ENCODE data around the gene BCL6B.
"Not testable (repeated sequence)": the region's sequence is repeated elsewhere in the genome, so short reads cannot be mapped to it uniquely, and the experiment has no call there.

Gene BCL6B

DNA sequence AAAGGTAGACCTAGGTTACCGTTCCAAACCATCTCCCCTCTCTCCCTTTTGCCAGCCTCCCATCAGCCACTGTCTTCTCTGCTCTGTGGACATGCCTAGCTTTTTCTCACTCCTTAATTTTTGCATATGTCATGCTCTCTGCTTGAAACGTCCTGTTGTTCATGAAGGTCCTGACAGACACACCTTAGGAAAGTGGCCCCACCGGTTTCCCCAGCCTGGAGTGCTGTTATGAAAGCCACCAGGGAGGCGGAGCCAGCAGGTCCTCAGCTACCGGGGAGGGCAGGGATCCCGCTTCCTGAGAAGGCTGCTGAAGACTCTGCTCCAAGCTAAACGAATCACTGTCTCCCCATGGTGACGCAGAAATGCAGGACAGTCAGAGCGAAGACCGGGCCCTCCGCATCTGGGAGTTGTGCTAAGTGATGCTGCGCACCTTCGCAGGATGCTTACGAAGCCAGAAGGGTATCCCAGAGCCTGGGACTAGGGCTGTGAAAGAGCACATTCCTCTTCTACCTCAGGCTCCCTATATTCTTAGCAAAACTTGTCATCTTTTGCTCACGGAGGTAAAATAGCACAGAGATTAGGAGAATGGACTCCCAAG is 23.4 kb downstream of the BCL6B start:
- TF ChIP-seq, protein P1, sequence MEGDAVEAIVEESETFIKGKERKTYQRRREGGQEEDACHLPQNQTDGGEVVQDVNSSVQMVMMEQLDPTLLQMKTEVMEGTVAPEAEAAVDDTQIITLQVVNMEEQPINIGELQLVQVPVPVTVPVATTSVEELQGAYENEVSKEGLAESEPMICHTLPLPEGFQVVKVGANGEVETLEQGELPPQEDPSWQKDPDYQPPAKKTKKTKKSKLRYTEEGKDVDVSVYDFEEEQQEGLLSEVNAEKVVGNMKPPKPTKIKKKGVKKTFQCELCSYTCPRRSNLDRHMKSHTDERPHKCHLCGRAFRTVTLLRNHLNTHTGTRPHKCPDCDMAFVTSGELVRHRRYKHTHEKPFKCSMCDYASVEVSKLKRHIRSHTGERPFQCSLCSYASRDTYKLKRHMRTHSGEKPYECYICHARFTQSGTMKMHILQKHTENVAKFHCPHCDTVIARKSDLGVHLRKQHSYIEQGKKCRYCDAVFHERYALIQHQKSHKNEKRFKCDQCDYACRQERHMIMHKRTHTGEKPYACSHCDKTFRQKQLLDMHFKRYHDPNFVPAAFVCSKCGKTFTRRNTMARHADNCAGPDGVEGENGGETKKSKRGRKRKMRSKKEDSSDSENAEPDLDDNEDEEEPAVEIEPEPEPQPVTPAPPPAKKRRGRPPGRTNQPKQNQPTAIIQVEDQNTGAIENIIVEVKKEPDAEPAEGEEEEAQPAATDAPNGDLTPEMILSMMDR (conservative IDR thresholded peaks at IDR 0.05) = peak; percentile 55
- TF ChIP-seq ZFX (IDR thresholded peaks at IDR 0.05) = no peak
- peak overlapping the region; percentile 70 for H3K27ac ChIP-seq

DNA sequence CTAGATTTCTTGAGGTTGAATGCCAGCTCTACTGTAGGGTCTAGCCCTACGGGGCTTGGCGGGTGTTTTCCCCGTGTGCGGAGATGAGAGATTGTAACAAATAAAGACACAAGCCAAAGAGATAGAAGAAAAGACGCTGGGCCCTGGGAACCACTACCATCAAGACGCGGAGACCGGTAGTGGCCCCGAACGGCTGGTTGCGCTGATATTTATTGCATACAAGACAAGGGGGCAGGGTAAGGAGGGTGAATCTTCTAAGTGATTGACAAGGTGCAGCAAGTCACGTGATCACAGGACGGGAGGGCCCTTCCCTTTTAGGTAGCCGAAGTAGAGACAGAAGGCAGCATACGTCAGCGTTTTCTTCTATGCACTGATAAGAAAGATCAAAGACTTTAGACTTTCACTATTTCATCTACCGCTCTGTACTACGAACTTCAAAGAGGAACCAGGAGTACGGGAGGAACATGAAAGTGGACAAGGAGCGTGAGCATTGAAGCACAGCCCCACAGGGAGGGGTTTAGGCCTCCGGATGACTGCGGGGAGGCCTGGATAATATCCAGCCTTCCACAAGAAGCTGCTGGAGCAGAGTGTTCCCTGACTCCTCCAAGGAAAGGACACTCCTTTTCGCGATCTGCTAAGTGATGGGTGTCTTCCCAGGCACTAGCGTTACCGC is 24.0 kb downstream of the BCL6B start:
- peak overlapping the region; percentile 70 for H3K27ac ChIP-seq

DNA sequence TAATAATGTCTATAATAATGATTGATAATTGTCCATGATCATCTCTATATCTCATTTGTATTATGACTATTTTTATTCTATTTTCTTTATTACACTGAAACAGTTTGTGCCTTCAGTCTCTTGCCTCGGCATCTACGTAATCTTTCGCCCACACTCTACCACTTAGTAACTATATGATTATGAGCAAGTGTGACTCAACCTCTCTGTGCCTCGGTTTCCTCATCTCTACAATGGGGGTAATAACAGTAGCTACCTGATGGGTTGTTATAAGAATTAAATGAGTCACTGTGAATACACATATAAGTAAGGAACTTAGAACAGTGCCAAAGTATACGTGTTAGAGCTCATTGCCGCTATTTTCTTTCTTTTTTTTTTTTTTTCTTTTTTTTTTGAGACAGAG is 24.7 kb downstream of the BCL6B start:
- no peak for TF ChIP-seq ZFX (IDR thresholded peaks at IDR 0.05)
- TF ChIP-seq, protein P1 (conservative IDR thresholded peaks at IDR 0.05) = no peak
- H3K27ac ChIP-seq = no peak overlapping the region; the same call in 1 of the 2 replicates

DNA sequence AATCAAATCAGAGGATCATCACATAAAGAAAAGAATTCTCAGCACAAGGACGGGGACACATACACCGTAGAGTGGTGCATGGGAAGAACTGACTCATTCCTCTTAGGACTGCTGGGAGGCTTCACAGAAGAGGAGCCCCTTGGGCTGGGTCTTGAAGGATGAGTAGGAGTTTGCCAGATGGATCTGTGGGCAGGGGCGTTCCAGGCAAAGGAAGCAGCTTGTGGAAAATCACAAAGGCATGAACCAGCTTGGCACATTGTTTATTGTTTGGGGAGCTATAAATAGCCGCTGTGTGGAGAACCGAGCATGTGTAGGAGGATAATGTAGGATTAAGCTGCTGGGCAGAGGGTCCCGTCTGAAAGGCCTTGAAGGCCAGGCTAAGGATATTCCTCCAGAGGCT is 26.1 kb downstream of the BCL6B start:
- no peak overlapping the region for H3K27ac ChIP-seq
- no peak for TF ChIP-seq ZFX (IDR thresholded peaks at IDR 0.05)
- TF ChIP-seq, protein P1 (conservative IDR thresholded peaks at IDR 0.05) = no peak

DNA sequence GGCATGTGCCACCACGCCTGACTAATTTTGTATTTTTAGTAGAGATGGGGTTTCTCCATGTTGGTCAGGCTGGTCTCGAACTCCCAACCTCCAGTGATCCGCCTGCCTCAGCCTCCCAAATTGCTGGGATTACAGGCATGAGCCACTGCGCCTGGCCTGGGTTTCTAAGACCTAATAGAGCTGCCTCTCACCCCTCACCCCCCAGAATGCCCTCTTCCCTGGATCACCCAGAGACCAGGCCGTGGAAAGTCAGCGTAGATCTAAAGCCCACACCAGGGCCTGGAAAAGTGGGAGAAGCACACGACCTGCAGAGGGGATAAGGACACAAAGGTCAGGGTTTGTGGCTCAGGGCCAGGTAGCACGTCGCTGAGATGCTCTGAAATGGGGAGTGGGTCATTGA is 27.7 kb downstream of the BCL6B start:
- H3K27ac ChIP-seq = not testable (repeated sequence)

DNA sequence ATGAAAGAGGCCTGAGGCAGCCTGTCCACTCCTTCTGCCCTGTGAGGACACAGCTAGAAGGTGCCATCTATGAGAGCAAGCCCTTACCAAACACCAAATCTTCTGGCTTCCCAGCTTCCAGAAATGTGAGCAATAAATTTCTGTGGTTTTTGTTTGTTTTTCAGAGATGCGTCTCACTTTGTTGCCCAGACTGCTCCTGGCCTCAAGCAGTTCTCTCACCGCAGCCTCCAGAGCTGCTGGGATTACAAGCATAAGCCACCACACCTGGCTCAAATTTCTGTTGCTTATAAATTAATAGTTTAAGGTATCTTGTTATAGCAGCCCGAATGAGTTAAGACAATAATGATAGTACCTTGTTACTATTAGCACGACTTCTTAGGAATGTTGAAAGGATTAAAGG is 33.5 kb downstream of the BCL6B start:
- TF ChIP-seq ZFX (IDR thresholded peaks at IDR 0.05) = no peak
- TF ChIP-seq, protein P1 (conservative IDR thresholded peaks at IDR 0.05) = no peak
- H3K27ac ChIP-seq = no peak overlapping the region

DNA sequence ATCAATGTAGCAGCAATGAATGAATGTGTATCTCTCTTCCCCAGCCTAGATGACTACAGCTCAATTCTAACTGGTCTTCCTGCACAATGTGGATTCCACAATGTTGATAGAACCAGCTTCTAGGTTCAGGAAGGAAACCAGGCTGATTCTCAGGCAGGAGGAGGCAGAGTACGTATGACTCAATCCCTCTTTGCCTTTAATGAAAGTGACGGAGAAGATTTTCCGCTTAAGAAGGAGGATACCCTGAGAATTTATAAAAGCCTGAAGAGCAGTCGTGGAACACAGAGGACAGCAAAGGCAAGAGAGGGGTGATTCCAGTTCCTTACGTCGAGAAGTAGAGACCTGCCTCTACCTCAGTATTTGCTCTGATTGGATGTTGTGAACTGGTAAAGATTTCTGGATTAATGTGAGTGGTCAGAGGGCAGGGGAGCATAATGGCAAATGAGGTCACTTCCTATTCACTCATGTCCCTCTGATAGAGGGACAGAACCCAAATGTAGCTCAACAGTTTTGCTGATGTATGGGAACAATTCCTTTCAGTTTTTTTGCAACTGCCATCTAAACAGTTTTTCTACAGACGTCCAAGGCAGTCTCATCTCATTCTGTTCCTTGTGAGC is 36.1 kb downstream of the BCL6B start:
- H3K27ac ChIP-seq = no peak overlapping the region
- TF ChIP-seq, protein P1 (conservative IDR thresholded peaks at IDR 0.05) = no peak
- no peak for TF ChIP-seq ZFX (IDR thresholded peaks at IDR 0.05)

DNA sequence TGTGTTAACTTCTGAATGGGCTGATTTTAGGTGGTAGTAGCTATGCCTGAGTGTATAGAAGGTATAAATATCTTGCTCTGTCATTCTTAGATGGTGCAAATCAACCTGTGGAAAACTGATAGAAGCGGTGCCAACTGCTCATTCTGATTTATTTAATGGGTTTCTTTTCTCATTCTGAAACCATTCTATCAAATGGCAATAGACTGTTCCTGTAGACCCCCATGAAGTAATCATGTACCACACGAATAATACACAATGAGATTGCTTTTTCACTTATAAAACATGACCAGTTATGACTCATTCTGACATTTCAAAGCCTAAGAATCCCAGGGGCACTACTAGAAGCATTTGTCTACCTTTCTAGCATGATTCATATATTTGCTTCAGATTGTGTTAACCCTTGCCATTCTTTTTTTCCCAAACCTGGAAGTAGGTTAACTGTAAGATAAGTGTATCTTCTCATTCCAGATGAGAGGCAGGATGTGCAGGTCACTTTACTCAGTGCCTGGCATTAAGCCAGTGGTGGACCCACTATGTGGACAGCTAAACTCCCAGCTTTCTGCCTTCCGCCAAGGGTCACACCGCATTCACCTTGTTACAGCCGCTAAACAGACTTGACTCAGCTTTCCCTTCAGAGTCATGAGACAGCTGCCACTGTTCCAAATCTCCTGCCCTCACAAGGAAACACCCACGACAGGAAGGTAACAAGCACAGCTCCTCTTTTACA is 37.5 kb downstream of the BCL6B start:
- no peak for TF ChIP-seq ZFX (IDR thresholded peaks at IDR 0.05)
- TF ChIP-seq, protein P1 (conservative IDR thresholded peaks at IDR 0.05) = no peak
- H3K27ac ChIP-seq = no peak overlapping the region
